WTC11 (cell line): ENCODE data around the gene GRIN2A.

ENCODE experiments used
- EMX1 ChIP-seq: fragments of 250-450 bp; sonication (Bioruptor Pico); IDR thresholded peaks from 2 replicates; pipeline ENCODE4 v1.8.0; 2021; ENCODE audit warnings: mild to moderate bottlenecking
- TF ChIP-seq, protein P1 (sequence below): fragments of 250-450 bp; sonication (Bioruptor Pico); conservative IDR thresholded peaks from 2 replicates; pipeline ENCODE4 v1.9.0; 2021; ENCODE audit warnings: mild to moderate bottlenecking
- TF ChIP-seq, protein P2 (sequence below): sonication (generic); formaldehyde crosslinking; IDR thresholded peaks from 2 replicates; pipeline ENCODE4 v1.8.1; 2023; ENCODE audit warnings: mild to moderate bottlenecking, missing genetic modification reagents
- TF ChIP-seq, protein P3 (sequence below): fragments of 200-600 bp; IDR thresholded peaks from 2 replicates; pipeline ENCODE4 v1.8.0; 2022; ENCODE audit warnings: antibody characterized with exemption
- TF ChIP-seq, protein P4 (sequence below): sonication (generic); formaldehyde crosslinking; IDR thresholded peaks from 2 replicates; pipeline ENCODE4 v1.8.1; 2022; ENCODE audit warnings: low read depth, missing genetic modification reagents, borderline replicate concordance
- TF ChIP-seq, protein P5 (sequence below): sonication (generic); formaldehyde crosslinking; conservative IDR thresholded peaks from 2 replicates; pipeline ENCODE4 v1.8.1; 2023; ENCODE audit warnings: mild to moderate bottlenecking, low read depth, missing genetic modification reagents, moderate library complexity
- TF ChIP-seq, protein P6 (sequence below): sonication (generic); formaldehyde crosslinking; IDR thresholded peaks from 2 replicates; pipeline ENCODE4 v1.8.1; 2022; ENCODE audit warnings: low read depth, mild to moderate bottlenecking, moderate library complexity, missing genetic modification reagents, borderline replicate concordance

DNA sequence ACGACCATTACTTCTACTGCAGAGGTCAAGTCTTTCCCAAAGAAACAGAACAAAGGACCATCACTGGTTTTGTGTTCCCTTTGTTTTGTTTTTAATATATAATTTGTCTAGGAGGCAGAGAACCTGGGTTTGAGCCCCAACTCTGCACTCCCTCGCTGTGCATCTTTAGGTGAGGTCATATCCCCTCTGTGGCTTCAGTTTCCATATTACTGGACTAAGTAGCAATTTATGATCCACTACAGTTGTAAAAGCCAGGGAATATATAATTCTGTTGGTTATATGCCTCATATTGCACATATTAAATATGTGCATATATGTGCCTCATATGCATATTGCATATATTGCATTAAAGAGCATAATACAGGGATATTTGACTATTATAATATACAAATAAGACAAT, 392.0 kb downstream of the GRIN2A start:
- TF ChIP-seq, protein P1, sequence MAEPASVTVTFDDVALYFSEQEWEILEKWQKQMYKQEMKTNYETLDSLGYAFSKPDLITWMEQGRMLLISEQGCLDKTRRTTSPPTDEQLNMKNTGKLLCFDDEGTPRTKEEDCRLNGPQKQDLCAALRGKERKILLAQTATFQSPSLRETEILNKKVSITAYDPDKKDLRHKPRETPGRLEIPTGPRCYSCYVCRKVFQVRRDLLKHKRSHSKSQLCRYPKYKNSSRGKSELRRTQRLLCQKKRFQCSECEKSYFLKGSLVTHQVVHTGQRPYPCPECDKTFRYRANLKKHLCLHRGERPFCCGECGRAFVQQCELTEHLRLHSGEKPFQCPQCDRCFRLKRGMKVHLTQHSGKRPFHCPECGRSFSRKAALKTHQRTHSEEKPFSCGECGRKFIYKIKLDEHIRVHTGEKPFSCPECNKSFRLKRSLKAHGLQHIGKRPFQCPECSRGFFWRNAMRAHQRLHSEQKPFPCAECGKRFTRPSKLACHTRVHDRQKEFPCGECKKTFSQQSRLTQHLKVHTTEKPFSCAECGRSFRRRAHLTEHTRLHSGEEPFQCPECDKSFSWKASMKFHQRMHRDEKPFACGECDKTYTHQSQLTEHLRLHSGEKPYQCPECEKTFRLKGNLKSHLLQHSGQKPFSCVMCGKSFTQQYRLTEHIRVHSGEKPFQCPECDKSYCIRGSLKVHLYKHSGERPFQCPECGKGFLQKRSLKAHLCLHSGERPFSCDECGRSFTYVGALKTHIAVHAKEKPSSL (CRISPR knock-in tag): no peak
- TF ChIP-seq, protein P2, sequence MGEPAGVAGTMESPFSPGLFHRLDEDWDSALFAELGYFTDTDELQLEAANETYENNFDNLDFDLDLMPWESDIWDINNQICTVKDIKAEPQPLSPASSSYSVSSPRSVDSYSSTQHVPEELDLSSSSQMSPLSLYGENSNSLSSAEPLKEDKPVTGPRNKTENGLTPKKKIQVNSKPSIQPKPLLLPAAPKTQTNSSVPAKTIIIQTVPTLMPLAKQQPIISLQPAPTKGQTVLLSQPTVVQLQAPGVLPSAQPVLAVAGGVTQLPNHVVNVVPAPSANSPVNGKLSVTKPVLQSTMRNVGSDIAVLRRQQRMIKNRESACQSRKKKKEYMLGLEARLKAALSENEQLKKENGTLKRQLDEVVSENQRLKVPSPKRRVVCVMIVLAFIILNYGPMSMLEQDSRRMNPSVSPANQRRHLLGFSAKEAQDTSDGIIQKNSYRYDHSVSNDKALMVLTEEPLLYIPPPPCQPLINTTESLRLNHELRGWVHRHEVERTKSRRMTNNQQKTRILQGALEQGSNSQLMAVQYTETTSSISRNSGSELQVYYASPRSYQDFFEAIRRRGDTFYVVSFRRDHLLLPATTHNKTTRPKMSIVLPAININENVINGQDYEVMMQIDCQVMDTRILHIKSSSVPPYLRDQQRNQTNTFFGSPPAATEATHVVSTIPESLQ (CRISPR knock-in tag): no peak
- TF ChIP-seq, protein P3, sequence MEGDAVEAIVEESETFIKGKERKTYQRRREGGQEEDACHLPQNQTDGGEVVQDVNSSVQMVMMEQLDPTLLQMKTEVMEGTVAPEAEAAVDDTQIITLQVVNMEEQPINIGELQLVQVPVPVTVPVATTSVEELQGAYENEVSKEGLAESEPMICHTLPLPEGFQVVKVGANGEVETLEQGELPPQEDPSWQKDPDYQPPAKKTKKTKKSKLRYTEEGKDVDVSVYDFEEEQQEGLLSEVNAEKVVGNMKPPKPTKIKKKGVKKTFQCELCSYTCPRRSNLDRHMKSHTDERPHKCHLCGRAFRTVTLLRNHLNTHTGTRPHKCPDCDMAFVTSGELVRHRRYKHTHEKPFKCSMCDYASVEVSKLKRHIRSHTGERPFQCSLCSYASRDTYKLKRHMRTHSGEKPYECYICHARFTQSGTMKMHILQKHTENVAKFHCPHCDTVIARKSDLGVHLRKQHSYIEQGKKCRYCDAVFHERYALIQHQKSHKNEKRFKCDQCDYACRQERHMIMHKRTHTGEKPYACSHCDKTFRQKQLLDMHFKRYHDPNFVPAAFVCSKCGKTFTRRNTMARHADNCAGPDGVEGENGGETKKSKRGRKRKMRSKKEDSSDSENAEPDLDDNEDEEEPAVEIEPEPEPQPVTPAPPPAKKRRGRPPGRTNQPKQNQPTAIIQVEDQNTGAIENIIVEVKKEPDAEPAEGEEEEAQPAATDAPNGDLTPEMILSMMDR: no peak
- TF ChIP-seq, protein P4, sequence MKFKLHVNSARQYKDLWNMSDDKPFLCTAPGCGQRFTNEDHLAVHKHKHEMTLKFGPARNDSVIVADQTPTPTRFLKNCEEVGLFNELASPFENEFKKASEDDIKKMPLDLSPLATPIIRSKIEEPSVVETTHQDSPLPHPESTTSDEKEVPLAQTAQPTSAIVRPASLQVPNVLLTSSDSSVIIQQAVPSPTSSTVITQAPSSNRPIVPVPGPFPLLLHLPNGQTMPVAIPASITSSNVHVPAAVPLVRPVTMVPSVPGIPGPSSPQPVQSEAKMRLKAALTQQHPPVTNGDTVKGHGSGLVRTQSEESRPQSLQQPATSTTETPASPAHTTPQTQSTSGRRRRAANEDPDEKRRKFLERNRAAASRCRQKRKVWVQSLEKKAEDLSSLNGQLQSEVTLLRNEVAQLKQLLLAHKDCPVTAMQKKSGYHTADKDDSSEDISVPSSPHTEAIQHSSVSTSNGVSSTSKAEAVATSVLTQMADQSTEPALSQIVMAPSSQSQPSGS: no peak
- TF ChIP-seq EMX1 (CRISPR knock-in tag): no peak
- TF ChIP-seq, protein P5, sequence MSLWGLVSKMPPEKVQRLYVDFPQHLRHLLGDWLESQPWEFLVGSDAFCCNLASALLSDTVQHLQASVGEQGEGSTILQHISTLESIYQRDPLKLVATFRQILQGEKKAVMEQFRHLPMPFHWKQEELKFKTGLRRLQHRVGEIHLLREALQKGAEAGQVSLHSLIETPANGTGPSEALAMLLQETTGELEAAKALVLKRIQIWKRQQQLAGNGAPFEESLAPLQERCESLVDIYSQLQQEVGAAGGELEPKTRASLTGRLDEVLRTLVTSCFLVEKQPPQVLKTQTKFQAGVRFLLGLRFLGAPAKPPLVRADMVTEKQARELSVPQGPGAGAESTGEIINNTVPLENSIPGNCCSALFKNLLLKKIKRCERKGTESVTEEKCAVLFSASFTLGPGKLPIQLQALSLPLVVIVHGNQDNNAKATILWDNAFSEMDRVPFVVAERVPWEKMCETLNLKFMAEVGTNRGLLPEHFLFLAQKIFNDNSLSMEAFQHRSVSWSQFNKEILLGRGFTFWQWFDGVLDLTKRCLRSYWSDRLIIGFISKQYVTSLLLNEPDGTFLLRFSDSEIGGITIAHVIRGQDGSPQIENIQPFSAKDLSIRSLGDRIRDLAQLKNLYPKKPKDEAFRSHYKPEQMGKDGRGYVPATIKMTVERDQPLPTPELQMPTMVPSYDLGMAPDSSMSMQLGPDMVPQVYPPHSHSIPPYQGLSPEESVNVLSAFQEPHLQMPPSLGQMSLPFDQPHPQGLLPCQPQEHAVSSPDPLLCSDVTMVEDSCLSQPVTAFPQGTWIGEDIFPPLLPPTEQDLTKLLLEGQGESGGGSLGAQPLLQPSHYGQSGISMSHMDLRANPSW: no peak
- TF ChIP-seq, protein P6, sequence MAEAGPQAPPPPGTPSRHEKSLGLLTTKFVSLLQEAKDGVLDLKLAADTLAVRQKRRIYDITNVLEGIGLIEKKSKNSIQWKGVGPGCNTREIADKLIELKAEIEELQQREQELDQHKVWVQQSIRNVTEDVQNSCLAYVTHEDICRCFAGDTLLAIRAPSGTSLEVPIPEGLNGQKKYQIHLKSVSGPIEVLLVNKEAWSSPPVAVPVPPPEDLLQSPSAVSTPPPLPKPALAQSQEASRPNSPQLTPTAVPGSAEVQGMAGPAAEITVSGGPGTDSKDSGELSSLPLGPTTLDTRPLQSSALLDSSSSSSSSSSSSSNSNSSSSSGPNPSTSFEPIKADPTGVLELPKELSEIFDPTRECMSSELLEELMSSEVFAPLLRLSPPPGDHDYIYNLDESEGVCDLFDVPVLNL (CRISPR knock-in tag): no peak
